ENCODE measurements around the gene LCTL. TPM values are rescaled to one million over a fixed set of nuclear protein-coding genes. Genes with fewer than 3 reads are reported as not detected.

LCTL gene
- total RNA-seq, 5 donors from 2014 or later (not counting 1 experiment from before 2014, with no cell fraction given): not detected

- peaks cover 47% of the 10 kb centered on the region for H3K36me3 Mint-ChIP-seq
- no peaks in the 10 kb centered on the region for H3K4me1 ChIP-seq (ENCODE audit: control insufficient read depth in 1 of 2, extremely low read depth in 1 of 2, insufficient read depth in 2 of 2, low read length in 2 of 2)
- WGBS (ENCODE audit: insufficient coverage): 100% methylated on average over 2 of the region's 4 CpGs
- no peak overlapping the region for H3K27ac ChIP-seq (ENCODE audit: low read length)
- no peaks in the 10 kb centered on the region for H3K4me1 Mint-ChIP-seq
- H3K4me3 ChIP-seq (ENCODE audit: control insufficient read depth in 1 of 2, extremely low read depth in 1 of 2, low read length in 1 of 2): no peak overlapping the region
- no peak overlapping the region for H3K4me3 Mint-ChIP-seq
- ChIA-PET CTCF (no interaction called here), POLR2A (no interaction called here)
- no peaks in the 10 kb centered on the region for H3K9me3 ChIP-seq
- no peaks in the 10 kb centered on the region for H3K27me3 ChIP-seq (replicated peaks in 1 of 2; ENCODE audit: control insufficient read depth in 2 of 2, extremely low read depth in 1 of 2, insufficient read depth in 2 of 2, low read length in 1 of 2)
- ATAC-seq (replicated peaks in 1 of 4) (no peak), DNase-seq (no peak)
- H3K36me3 ChIP-seq (ENCODE audit: control insufficient read depth in 2 of 2, extremely low read depth in 1 of 2, insufficient read depth in 1 of 2, low read length in 1 of 2): peaks cover 0 to 19% of the 10 kb centered on the region in 2 donors
- no peaks in the 10 kb centered on the region for H3K27me3 Mint-ChIP-seq
- H3K27ac Mint-ChIP-seq: no peak overlapping the region
- H3K9me3 Mint-ChIP-seq: no peaks in the 10 kb centered on the region
Measured at GRCh38 chr15:66542896-66543295, 22.9 kb downstream of the LCTL start.

- ATAC-seq (replicated peaks in 1 of 4): no peak
- Mint-ChIP-seq H3K4me3 (no peak overlapping the region), H3K27me3 (no peaks in the 10 kb centered on the region), H3K4me1 (no peaks in the 10 kb centered on the region), H3K27ac (no peak overlapping the region), H3K9me3 (no peaks in the 10 kb centered on the region), H3K36me3 (peaks cover 48% of the 10 kb centered on the region)
- Histone ChIP-seq H3K27ac (ENCODE audit: low read length) (no peak overlapping the region), H3K36me3 (ENCODE audit: control insufficient read depth in 2 of 2, extremely low read depth in 1 of 2, insufficient read depth in 1 of 2, low read length in 1 of 2) (peaks cover 0 to 16% of the 10 kb centered on the region in 2 donors), H3K4me1 (ENCODE audit: control insufficient read depth in 1 of 2, extremely low read depth in 1 of 2, insufficient read depth in 2 of 2, low read length in 2 of 2) (no peaks in the 10 kb centered on the region), H3K9me3 (no peaks in the 10 kb centered on the region), H3K27me3 (replicated peaks in 1 of 2; ENCODE audit: control insufficient read depth in 2 of 2, extremely low read depth in 1 of 2, insufficient read depth in 2 of 2, low read length in 1 of 2) (no peaks in the 10 kb centered on the region), H3K4me3 (ENCODE audit: control insufficient read depth in 1 of 2, extremely low read depth in 1 of 2, low read length in 1 of 2) (no peak overlapping the region)
- WGBS (ENCODE audit: insufficient coverage): 95% methylated on average over 3 of the region's 9 CpGs
- ChIA-PET CTCF (no interaction called here), POLR2A (no interaction called here)
- no peak for DNase-seq
Measured at GRCh38 chr15:66535056-66535455, 30.7 kb downstream of the LCTL start.

- WGBS (ENCODE audit: insufficient coverage): 94% methylated on average over 3 of the region's 4 CpGs
- POLR2A ChIA-PET: no interaction called here
Measured at GRCh38 chr15:66524838-66525237, 41.0 kb downstream of the LCTL start.

GRCh38 chr15:66523926-66524325 is 41.9 kb downstream of the LCTL start:
- CTCF ChIA-PET: no interaction called here
- no peak for ATAC-seq (replicated peaks in 1 of 4)

More at GRCh38 chr15:66524838-66525237, 41.0 kb downstream of the LCTL start:
- Histone ChIP-seq H3K36me3 (ENCODE audit: control insufficient read depth in 2 of 2, extremely low read depth in 1 of 2, insufficient read depth in 1 of 2, low read length in 1 of 2) (peaks cover 0 to 24% of the 10 kb centered on the region in 2 donors), H3K27me3 (replicated peaks in 1 of 2; ENCODE audit: control insufficient read depth in 2 of 2, extremely low read depth in 1 of 2, insufficient read depth in 2 of 2, low read length in 1 of 2) (no peaks in the 10 kb centered on the region), H3K27ac (ENCODE audit: low read length) (no peak overlapping the region), H3K4me1 (ENCODE audit: control insufficient read depth in 1 of 2, extremely low read depth in 1 of 2, insufficient read depth in 2 of 2, low read length in 2 of 2) (no peaks in the 10 kb centered on the region), H3K4me3 (ENCODE audit: control insufficient read depth in 1 of 2, extremely low read depth in 1 of 2, low read length in 1 of 2) (no peak overlapping the region), H3K9me3 (no peaks in the 10 kb centered on the region)
- CTCF ChIA-PET: no interaction called here
- Mint-ChIP-seq H3K27ac (no peak overlapping the region), H3K4me3 (no peak overlapping the region), H3K4me1 (no peaks in the 10 kb centered on the region), H3K9me3 (no peaks in the 10 kb centered on the region), H3K36me3 (peaks cover 45% of the 10 kb centered on the region), H3K27me3 (no peaks in the 10 kb centered on the region)
- DNase-seq (no peak), ATAC-seq (replicated peaks in 1 of 4) (no peak)

GRCh38 chr15:66515901-66516322 is 49.9 kb downstream of the LCTL start:
- H3K4me1 Mint-ChIP-seq: no peaks in the 10 kb centered on the region

More at GRCh38 chr15:66523926-66524325, 41.9 kb downstream of the LCTL start:
- no peaks in the 10 kb centered on the region for H3K4me1 ChIP-seq (ENCODE audit: control insufficient read depth in 1 of 2, extremely low read depth in 1 of 2, insufficient read depth in 2 of 2, low read length in 2 of 2)
- Mint-ChIP-seq H3K9me3 (no peaks in the 10 kb centered on the region), H3K4me1 (no peaks in the 10 kb centered on the region), H3K27me3 (no peaks in the 10 kb centered on the region), H3K27ac (no peak overlapping the region), H3K36me3 (peaks cover 41% of the 10 kb centered on the region), H3K4me3 (no peak overlapping the region)
- no peak overlapping the region for H3K4me3 ChIP-seq (ENCODE audit: control insufficient read depth in 1 of 2, extremely low read depth in 1 of 2, low read length in 1 of 2)
- no peaks in the 10 kb centered on the region for H3K27me3 ChIP-seq (replicated peaks in 1 of 2; ENCODE audit: control insufficient read depth in 2 of 2, extremely low read depth in 1 of 2, insufficient read depth in 2 of 2, low read length in 1 of 2)
- WGBS (ENCODE audit: insufficient coverage): no CpG with 5 or more reads among the region's 3 CpGs
- POLR2A ChIA-PET: no interaction called here
- H3K36me3 ChIP-seq (ENCODE audit: control insufficient read depth in 2 of 2, extremely low read depth in 1 of 2, insufficient read depth in 1 of 2, low read length in 1 of 2): peaks cover 0 to 18% of the 10 kb centered on the region in 2 donors
- no peaks in the 10 kb centered on the region for H3K9me3 ChIP-seq
- H3K27ac ChIP-seq (ENCODE audit: low read length): no peak overlapping the region
- DNase-seq: no peak

GRCh38 chr15:66514586-66514985 is 51.2 kb downstream of the LCTL start:
- no peak overlapping the region for H3K27ac ChIP-seq (ENCODE audit: low read length)
- H3K4me3 ChIP-seq (ENCODE audit: control insufficient read depth in 1 of 2, extremely low read depth in 1 of 2, low read length in 1 of 2): no peak overlapping the region
- no peak for DNase-seq
- ATAC-seq (replicated peaks in 1 of 4): no peak
- Mint-ChIP-seq H3K27ac (no peak overlapping the region), H3K36me3 (peaks cover 27% of the 10 kb centered on the region), H3K9me3 (no peaks in the 10 kb centered on the region), H3K27me3 (no peaks in the 10 kb centered on the region), H3K4me3 (no peak overlapping the region), H3K4me1 (no peaks in the 10 kb centered on the region)
- H3K4me1 ChIP-seq (ENCODE audit: control insufficient read depth in 1 of 2, extremely low read depth in 1 of 2, insufficient read depth in 2 of 2, low read length in 2 of 2): no peaks in the 10 kb centered on the region
- no peaks in the 10 kb centered on the region for H3K9me3 ChIP-seq
- no peaks in the 10 kb centered on the region for H3K27me3 ChIP-seq (replicated peaks in 1 of 2; ENCODE audit: control insufficient read depth in 2 of 2, extremely low read depth in 1 of 2, insufficient read depth in 2 of 2, low read length in 1 of 2)
- WGBS (ENCODE audit: insufficient coverage): no CpG with 5 or more reads among the region's 3 CpGs
- CTCF ChIA-PET: no interaction called here
- H3K36me3 ChIP-seq (ENCODE audit: control insufficient read depth in 2 of 2, extremely low read depth in 1 of 2, insufficient read depth in 1 of 2, low read length in 1 of 2): peaks cover 0 to 2% of the 10 kb centered on the region in 2 donors
- POLR2A ChIA-PET: no interaction called here

More at GRCh38 chr15:66515901-66516322, 49.9 kb downstream of the LCTL start:
- Histone ChIP-seq H3K27ac (ENCODE audit: low read length) (no peak overlapping the region), H3K27me3 (replicated peaks in 1 of 2; ENCODE audit: control insufficient read depth in 2 of 2, extremely low read depth in 1 of 2, insufficient read depth in 2 of 2, low read length in 1 of 2) (no peaks in the 10 kb centered on the region), H3K36me3 (ENCODE audit: control insufficient read depth in 2 of 2, extremely low read depth in 1 of 2, insufficient read depth in 1 of 2, low read length in 1 of 2) (peaks cover 0 to 5% of the 10 kb centered on the region in 2 donors), H3K9me3 (no peaks in the 10 kb centered on the region), H3K4me1 (ENCODE audit: control insufficient read depth in 1 of 2, extremely low read depth in 1 of 2, insufficient read depth in 2 of 2, low read length in 2 of 2) (no peaks in the 10 kb centered on the region), H3K4me3 (ENCODE audit: control insufficient read depth in 1 of 2, extremely low read depth in 1 of 2, low read length in 1 of 2) (no peak overlapping the region)
- Mint-ChIP-seq H3K27me3 (no peaks in the 10 kb centered on the region), H3K9me3 (no peaks in the 10 kb centered on the region), H3K4me3 (no peak overlapping the region), H3K27ac (no peak overlapping the region), H3K36me3 (peaks cover 27% of the 10 kb centered on the region)
- ChIA-PET POLR2A (no interaction called here), CTCF (no interaction called here)
- no peak for DNase-seq
- WGBS (ENCODE audit: insufficient coverage): 100% methylated on average over 2 of the region's 2 CpGs
- no peak for ATAC-seq (replicated peaks in 1 of 4)

All from T-cell (primary cell).